GM23248 (cell line): ENCODE data around the gene GNG3. TPM values are rescaled to one million over a fixed set of nuclear protein-coding genes. Genes with fewer than 3 reads are reported as not detected.
A peak's percentile ranks its signal among the peaks of the same experiment; 100 is the strongest.

Experiments used
- DNase-seq: peaks from one replicate; pipeline ENCODE4 v3.0.0-alpha.2; 2015
- H2AFZ ChIP-seq: fragments of 200-600 bp; sonication (generic); 2 replicates; pipeline ENCODE4 v1.6.1; 2016; ENCODE audit warnings: antibody characterized with exemption
- H3F3A ChIP-seq: fragments of 200-600 bp; sonication (generic); 2 replicates; pipeline ENCODE4 v1.6.1; 2016; ENCODE audit warnings: mild to moderate bottlenecking, antibody characterized with exemption, mixed run types; ENCODE audit not compliant: insufficient read depth
- H3K27ac ChIP-seq: fragments of 200-600 bp; sonication (generic); 2 replicates; pipeline ENCODE4 v1.5.1; 2016; ENCODE audit warnings: mild to moderate bottlenecking
- H3K27me3 ChIP-seq: fragments of 200-600 bp; sonication (generic); replicated peaks from 2 replicates; pipeline ENCODE4 v1.6.1; 2016; ENCODE audit warnings: mild to moderate bottlenecking; ENCODE audit not compliant: insufficient read depth
- H3K36me3 ChIP-seq: fragments of 200-600 bp; sonication (generic); 2 replicates; pipeline ENCODE4 v1.6.1; 2016; ENCODE audit warnings: low read depth, mild to moderate bottlenecking
- H3K4me1 ChIP-seq: fragments of 200-600 bp; sonication (generic); 2 replicates; pipeline ENCODE4 v1.6.1; 2016; ENCODE audit warnings: mild to moderate bottlenecking; ENCODE audit not compliant: insufficient read depth
- H3K4me2 ChIP-seq: fragments of 200-600 bp; sonication (generic); one replicate; pipeline ENCODE4 v1.6.1; 2016; ENCODE audit warnings: mild to moderate bottlenecking; ENCODE audit not compliant: unreplicated experiment
- H3K4me3 ChIP-seq: fragments of 200-600 bp; sonication (generic); 2 replicates; pipeline ENCODE4 v1.5.1; 2016; ENCODE audit warnings: mild to moderate bottlenecking
- H3K79me2 ChIP-seq: fragments of 200-600 bp; sonication (generic); 2 replicates; pipeline ENCODE4 v1.6.1; 2016; ENCODE audit warnings: mild to moderate bottlenecking; ENCODE audit not compliant: insufficient read depth
- H3K9ac ChIP-seq: fragments of 200-600 bp; sonication (generic); 2 replicates; pipeline ENCODE4 v1.6.1; 2016; ENCODE audit warnings: mild to moderate bottlenecking
- H3K9me2 ChIP-seq: fragments of 200-600 bp; sonication (generic); 2 replicates; pipeline ENCODE4 v1.6.1; 2016; ENCODE audit warnings: mixed run types, mild to moderate bottlenecking, moderate library complexity; ENCODE audit not compliant: insufficient read depth
- H3K9me3 ChIP-seq: fragments of 200-600 bp; sonication (generic); one replicate; pipeline ENCODE4 v1.6.1; 2017; ENCODE audit warnings: low read depth
- H4K20me1 ChIP-seq: fragments of 200-600 bp; sonication (generic); 2 replicates; pipeline ENCODE4 v1.6.0; 2016; ENCODE audit not compliant: insufficient read depth
- EZH2 ChIP-seq: fragments of 200-600 bp; sonication (generic); IDR thresholded peaks from 2 replicates; pipeline ENCODE4 v1.6.1; 2018; ENCODE audit warnings: antibody characterized with exemption, mild to moderate bottlenecking; ENCODE audit not compliant: insufficient read depth, poor library complexity, severe bottlenecking
- EZH2phosphoT487 ChIP-seq: fragments of 200-600 bp; sonication (generic); IDR thresholded peaks from 2 replicates; pipeline ENCODE4 v1.6.1; 2018; ENCODE audit warnings: antibody characterized with exemption, moderate library complexity, mild to moderate bottlenecking, low read depth; ENCODE audit not compliant: insufficient read depth
- WGBS, 2 experiments: methylation state at CpG; one replicate each; pipeline ENCODE4 v1.1.6; 2015 to 2017; ENCODE audit warnings: low lambda C conversion rate in 2 of 2, low coverage in 1 of 2; ENCODE audit errors: missing lambda C conversion rate in 2 of 2; 5-methylcytosine and 5-hydroxymethylcytosine counted together
- in situ Hi-C: fragments of 300-500 bp; cut with MboI; formaldehyde crosslinking; loops from 2 replicates; pipeline ENCODE4 v1.15.0; 2020
- polyA plus RNA-seq: library from polyadenylated mRNA; unstranded; fragments of >200 nt; fragmentation: Nextera tagmentation; extraction: Ambion mirVana; gene quantifications from 2 replicates; pipeline ENCODE4 v1.2.1, GENCODE V29; 2016
- total RNA-seq: library from RNA; depleted of rRNA; stranded (reverse); fragments of >200 nt; shearing (Covaris generic); gene quantifications from 2 replicates; pipeline ENCODE4 v1.2.3, GENCODE V29; 2014

Gene GNG3
- total and polyA plus RNA-seq, 2 experiments from 2014 or later, result 0.29 TPM; not detected in 1

GRCh38 chr11:62705413-62705812, 2.1 kb upstream of the GNG3 start:
- no peaks in the 10 kb centered on the region for H3K27me3 ChIP-seq
- H3K4me1 ChIP-seq, result peaks cover 21% of the 10 kb centered on the region
- H3K9me2 ChIP-seq, result no peaks in the 10 kb centered on the region
- peak overlapping the region; percentile 89 for H3K9ac ChIP-seq
- H3F3A ChIP-seq, result peaks cover 20% of the 10 kb centered on the region
- H3K79me2 ChIP-seq, result peaks cover 28% of the 10 kb centered on the region; the same call in 1 of the 2 replicates
- peak overlapping the region; percentile 87 for H3K27ac ChIP-seq
- DNase-seq, result peak; percentile 47
- H3K4me3 ChIP-seq, result peak overlapping the region; percentile 74
- peak overlapping the region; percentile 70 for H2AFZ ChIP-seq
- TF ChIP-seq EZH2 (no peak), EZH2phosphoT487 (no peak)
- no peaks in the 10 kb centered on the region for H4K20me1 ChIP-seq
- WGBS, 2 experiments, result 36 to 61% methylated on average over 7 of the region's 7 CpGs
- peak overlapping the region; percentile 95 for H3K4me2 ChIP-seq
- peaks cover 7% of the 10 kb centered on the region; the same call in 1 of the 2 replicates for H3K36me3 ChIP-seq
- in situ Hi-C loops, result no loop called here
- no peaks in the 10 kb centered on the region for H3K9me3 ChIP-seq

GRCh38 chr11:62705880-62706849, 1.3 kb upstream of the GNG3 start:
- Histone ChIP-seq H3F3A (peaks cover 28% of the 10 kb centered on the region), H3K4me2 (peak overlapping the region; percentile 95), H3K79me2 (peaks cover 28% of the 10 kb centered on the region; the same call in 1 of the 2 replicates), H3K9ac (peak overlapping the region; percentile 89), H3K4me1 (peaks cover 21% of the 10 kb centered on the region), H4K20me1 (no peaks in the 10 kb centered on the region), H3K9me2 (no peaks in the 10 kb centered on the region), H3K4me3 (peak overlapping the region; percentile 74), H3K9me3 (no peaks in the 10 kb centered on the region), H3K36me3 (peaks cover 12% of the 10 kb centered on the region; the same call in 1 of the 2 replicates), H3K27me3 (no peaks in the 10 kb centered on the region), H3K27ac (peak overlapping the region; percentile 87), H2AFZ (peak overlapping the region; percentile 77)
- TF ChIP-seq EZH2 (no peak), EZH2phosphoT487 (no peak)
- WGBS, 2 experiments, result 10 to 11% methylated on average over 57 to 58 of the region's 73 CpGs
- in situ Hi-C loops, result no loop called here
- peak; percentile 99 for DNase-seq

DNA sequence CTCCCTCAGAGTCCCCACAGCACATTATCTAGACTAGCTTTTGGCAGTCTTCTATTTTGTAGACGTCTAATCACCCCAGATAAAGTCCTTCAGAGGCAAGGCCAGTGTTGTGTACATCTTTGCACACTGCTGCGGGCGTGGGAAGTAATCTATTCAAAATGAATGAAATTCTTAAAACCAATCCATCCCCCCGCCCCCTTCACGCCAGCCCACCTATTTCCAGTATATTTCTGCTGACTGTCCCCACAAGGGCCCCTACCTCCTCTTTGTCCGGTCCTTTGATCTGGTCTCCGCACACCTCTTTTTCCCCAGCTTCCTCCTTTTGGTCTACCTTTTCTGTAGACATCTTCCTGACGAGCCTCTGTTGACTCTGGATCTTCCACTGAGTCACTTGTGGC, 627 bp upstream of the GNG3 start:
- Histone ChIP-seq H3K36me3 (peaks cover 12% of the 10 kb centered on the region; the same call in 1 of the 2 replicates), H2AFZ (peak overlapping the region; percentile 77; the same call in 1 of the 2 replicates), H4K20me1 (no peaks in the 10 kb centered on the region), H3K9ac (peak overlapping the region; percentile 45), H3K27me3 (no peaks in the 10 kb centered on the region), H3K4me2 (no peak overlapping the region), H3F3A (peaks cover 34% of the 10 kb centered on the region), H3K9me2 (no peaks in the 10 kb centered on the region), H3K27ac (peak overlapping the region; percentile 44), H3K4me1 (peaks cover 21% of the 10 kb centered on the region), H3K4me3 (peak overlapping the region; percentile 74; the same call in 1 of the 2 replicates), H3K79me2 (peaks cover 28% of the 10 kb centered on the region; the same call in 1 of the 2 replicates), H3K9me3 (no peaks in the 10 kb centered on the region)
- in situ Hi-C loops, result no loop called here
- TF ChIP-seq EZH2phosphoT487 (no peak), EZH2 (no peak)
- no peak for DNase-seq
- WGBS, 2 experiments, result 87 to 89% methylated on average over 8 of the region's 8 CpGs

- no peaks in the 10 kb centered on the region for H3K9me2 ChIP-seq
- H3F3A ChIP-seq, result peaks cover 47% of the 10 kb centered on the region
- no peak for DNase-seq
- peaks cover 23% of the 10 kb centered on the region; the same call in 1 of the 2 replicates for H3K36me3 ChIP-seq
- H3K9ac ChIP-seq, result peak overlapping the region; percentile 90
- peak overlapping the region; percentile 96 for H3K4me2 ChIP-seq
- H3K27me3 ChIP-seq, result no peaks in the 10 kb centered on the region
- peaks cover 26% of the 10 kb centered on the region for H3K79me2 ChIP-seq
- no peaks in the 10 kb centered on the region for H4K20me1 ChIP-seq
- H3K9me3 ChIP-seq, result no peaks in the 10 kb centered on the region
- in situ Hi-C loops, result no loop called here
- WGBS, 2 experiments, result 70 to 73% methylated on average over 5 of the region's 5 CpGs
- peaks cover 21% of the 10 kb centered on the region for H3K4me1 ChIP-seq
- peak overlapping the region; percentile 85 for H3K4me3 ChIP-seq
- H2AFZ ChIP-seq, result no peak overlapping the region
- no peak overlapping the region for H3K27ac ChIP-seq
- TF ChIP-seq EZH2phosphoT487, result no peak
Observed at GRCh38 chr11:62708392-62708791, 916 bp downstream of the GNG3 start.
